HG03432 (cell line): ENCODE results near the gene TRIM54.

ENCODE experiments used
- ATAC-seq: cut with Tn5 transposase; IDR thresholded peaks from one replicate; pipeline ENCODE4 v1.9.1; 2021; ENCODE audit warnings: mild to moderate bottlenecking, moderate library complexity; ENCODE audit not compliant: unreplicated experiment

The TRIM54 gene

GRCh38 chr2:27281855-27282559, at the start of gene TRIM54:
TRIM54 (plus strand) TSS chr2:27282429; CDS start chr2:27282732, 303 bp downstream.
- no peak for ATAC-seq

GRCh38 chr2:27233341-27233740, 48.9 kb upstream of the TRIM54 start:
- ATAC-seq, result no peak

GRCh38 chr2:27236136-27236535, 46.1 kb upstream of the TRIM54 start:
- ATAC-seq, result no peak

GRCh38 chr2:27236626-27237025, 45.6 kb upstream of the TRIM54 start:
- ATAC-seq, result no peak

- ATAC-seq, result no peak
These were observed 44.8 kb upstream of the TRIM54 start for GRCh38 chr2:27237341-27237945.

GRCh38 chr2:27238976-27239375, 43.3 kb upstream of the TRIM54 start:
- no peak for ATAC-seq

- no peak for ATAC-seq
These were observed 41.8 kb upstream of the TRIM54 start for GRCh38 chr2:27240406-27240805.

- ATAC-seq, result no peak
These were observed 40.2 kb upstream of the TRIM54 start for GRCh38 chr2:27241761-27242613.

GRCh38 chr2:27242614-27242951, 39.6 kb upstream of the TRIM54 start:
- no peak for ATAC-seq

- ATAC-seq, result no peak
These were observed 38.7 kb upstream of the TRIM54 start for GRCh38 chr2:27243391-27244130.

- no peak for ATAC-seq
These were observed 37.1 kb upstream of the TRIM54 start for GRCh38 chr2:27245116-27245515.

- no peak for ATAC-seq
These were observed 36.6 kb upstream of the TRIM54 start for GRCh38 chr2:27245626-27246025.

GRCh38 chr2:27247893-27248292, 34.3 kb upstream of the TRIM54 start:
- no peak for ATAC-seq

- ATAC-seq, result no peak
These were observed 32.9 kb upstream of the TRIM54 start for GRCh38 chr2:27249159-27249890.

GRCh38 chr2:27249891-27250651, 32.2 kb upstream of the TRIM54 start:
- ATAC-seq, result no peak

- no peak for ATAC-seq
These were observed 31.4 kb upstream of the TRIM54 start for GRCh38 chr2:27250652-27251379.

GRCh38 chr2:27251766-27252165, 30.5 kb upstream of the TRIM54 start:
- ATAC-seq, result no peak

- ATAC-seq, result no peak
These were observed 27.0 kb upstream of the TRIM54 start for GRCh38 chr2:27255187-27255586.

- no peak for ATAC-seq
These were observed 26.6 kb upstream of the TRIM54 start for GRCh38 chr2:27255660-27256059.
